Endothelial cell of umbilical vein (primary cell): ENCODE measurements around the gene NKTR. TPM values are rescaled to one million over a fixed set of nuclear protein-coding genes. Genes with fewer than 3 reads are reported as not detected.

Experiments used
- BruUV-seq: library from RNA; stranded (reverse); fragments of 400-500 nt; replicated peaks from 2 replicates; lab custom pipeline; 2021; lab: Mats Ljungman, UMichigan
- CTCF ChIA-PET: fragments of 300-600, 350-600 bp; sonication (Branson Sonifier 250); formaldehyde crosslinking; loops from one replicate; lab custom pipeline; 2021; ENCODE audit warnings: antibody characterized with exemption, inconsistent platforms; lab: Charles Lee
- POLR2A ChIA-PET: fragments of 300-600, 350-600 bp; sonication (Branson Sonifier 250); formaldehyde crosslinking; loops from one replicate; lab custom pipeline; 2021; ENCODE audit warnings: antibody characterized with exemption, inconsistent platforms; lab: Charles Lee
- DNase-seq: peaks from one replicate; pipeline ENCODE4 v3.0.0-alpha.2; 2011; ENCODE audit warnings: low read depth, low spot score
- FAIRE-seq: peaks from 2 replicates; lab custom pipeline; 2011; peaks lifted over from hg19 to GRCh38; lab: Jason Lieb, UNC
- H2AFZ ChIP-seq: 2 replicates; pipeline ENCODE4 v1.6.0; 2012; ENCODE audit warnings: low read depth, low read length, control low read depth, inconsistent platforms
- H3K27ac ChIP-seq: 2 replicates; pipeline ENCODE4 v1.5.1; 2011; ENCODE audit warnings: low read depth, mild to moderate bottlenecking, control low read depth, low read length, moderate library complexity; ENCODE audit not compliant: insufficient read depth
- H3K27me3 ChIP-seq, 2 experiments: 2 replicates each; pipeline versions ENCODE4 v1.6.0 to v1.6.1; 2011; ENCODE audit warnings: low read length in 2 of 2, mixed read lengths in 1 of 2; ENCODE audit not compliant: control insufficient read depth in 2 of 2, insufficient read depth in 2 of 2
- H3K36me3 ChIP-seq, 2 experiments: 2 replicates in 1 of 2; 3 replicates in 1 of 2; pipeline ENCODE4 v1.5.1; 2011; ENCODE audit warnings: low read length in 2 of 2, mild to moderate bottlenecking in 1 of 2, moderate library complexity in 1 of 2; ENCODE audit not compliant: control insufficient read depth in 2 of 2, insufficient read depth in 2 of 2; ENCODE audit errors: extremely low read depth in 1 of 2
- H3K4me1 ChIP-seq: 3 replicates; pipeline ENCODE4 v1.5.1; 2011; ENCODE audit warnings: mild to moderate bottlenecking, low read length; ENCODE audit not compliant: control insufficient read depth, insufficient read depth; ENCODE audit errors: extremely low read depth
- H3K4me2 ChIP-seq: 2 replicates; pipeline ENCODE4 v1.6.1; 2011; ENCODE audit warnings: low read length, control low read depth, mixed read lengths; ENCODE audit not compliant: insufficient read depth
- H3K4me3 ChIP-seq, 3 experiments: fragments of 200-600 bp in 1 of 3; sonication (generic), shearing (Covaris generic) in 1 of 3; replicated peaks in 1 of 3; 2 replicates each; pipeline ENCODE4 v1.5.1; 2011 to 2016; ENCODE audit warnings: control low read depth in 3 of 3, low read length in 3 of 3, mild to moderate bottlenecking in 2 of 3, inconsistent platforms in 1 of 3, low read depth in 1 of 3, moderate library complexity in 1 of 3; ENCODE audit not compliant: insufficient read depth in 1 of 3
- H3K79me2 ChIP-seq: 2 replicates; pipeline ENCODE4 v1.6.0; 2012; ENCODE audit warnings: low read length, inconsistent platforms; ENCODE audit not compliant: control insufficient read depth, insufficient read depth
- H3K9ac ChIP-seq: replicated peaks from 2 replicates; pipeline ENCODE3; 2011; ENCODE audit warnings: low read length, control low read depth; ENCODE audit not compliant: insufficient read depth; ENCODE audit errors: extremely low read depth
- H3K9me1 ChIP-seq: replicated peaks from 3 replicates; pipeline ENCODE4 v1.6.0; 2011; ENCODE audit warnings: mild to moderate bottlenecking, low read length; ENCODE audit not compliant: control insufficient read depth, insufficient read depth; ENCODE audit errors: extremely low read depth
- H3K9me3 ChIP-seq: replicated peaks from 2 replicates; pipeline ENCODE4 v1.5.1; 2012; ENCODE audit warnings: low read length, inconsistent platforms; ENCODE audit not compliant: control insufficient read depth, insufficient read depth
- H4K20me1 ChIP-seq: replicated peaks from 2 replicates; pipeline ENCODE3; 2011; ENCODE audit warnings: mild to moderate bottlenecking, low read length; ENCODE audit not compliant: control insufficient read depth, insufficient read depth; ENCODE audit errors: extremely low read depth
- EZH2 ChIP-seq: IDR thresholded peaks from 2 replicates; pipeline ENCODE4 v1.6.1; 2012; ENCODE audit warnings: borderline replicate concordance, low read depth, mild to moderate bottlenecking, moderate library complexity, low read length, inconsistent platforms; ENCODE audit not compliant: severe bottlenecking
- FOS ChIP-seq: IDR thresholded peaks from 2 replicates; pipeline ENCODE4 v1.6.1; 2011; ENCODE audit warnings: mild to moderate bottlenecking, low read length, moderate library complexity, borderline replicate concordance; ENCODE audit not compliant: insufficient read depth
- GATA2 ChIP-seq: IDR thresholded peaks from 2 replicates; pipeline ENCODE4 v1.7.0; 2011; ENCODE audit warnings: low read depth, mild to moderate bottlenecking, moderate library complexity, mixed read lengths, low read length; ENCODE audit not compliant: insufficient read length, insufficient read depth
- JUN ChIP-seq: IDR thresholded peaks from 2 replicates; pipeline ENCODE4 v1.6.1; 2011; ENCODE audit warnings: borderline replicate concordance, low read depth; ENCODE audit not compliant: insufficient read length, insufficient read depth
- MAX ChIP-seq: IDR thresholded peaks from 2 replicates; pipeline ENCODE4 v1.6.1; 2011; ENCODE audit not compliant: insufficient read depth, insufficient read length
- MYC ChIP-seq: IDR thresholded peaks from one replicate; pipeline ENCODE4 v1.6.1; 2011; ENCODE audit warnings: mild to moderate bottlenecking, low read depth, low read length
- POLR2A ChIP-seq: IDR thresholded peaks from 2 replicates; pipeline ENCODE4 v1.6.1; 2012; ENCODE audit warnings: low read depth, mild to moderate bottlenecking, control low read depth, low read length
- POLR2AphosphoS5 ChIP-seq: IDR thresholded peaks from 2 replicates; pipeline ENCODE4 v1.6.1; 2012; ENCODE audit warnings: low read depth, mild to moderate bottlenecking, control low read depth, low read length, moderate library complexity; ENCODE audit not compliant: insufficient read depth
- dilution Hi-C: fragments of 300-500 bp; cut with MboI; formaldehyde crosslinking; loops from one replicate; pipeline ENCODE4 v1.15.0; 2019; ENCODE audit warnings: low sequenced_read_pairs; ENCODE audit not compliant: extremely low pct_ligation_motif_present
- intact Hi-C: fragments of 100-400 bp; cut with micrococcal nuclease; formaldehyde crosslinking; loops from one replicate; pipeline ENCODE4 v1.10.0; 2022
- polyA plus RNA-seq, 4 experiments: library from polyadenylated mRNA; depleted of rRNA in 3 of 4; stranded (reverse) in 3 of 4; unstranded in 1 of 4; fragments of >200 nt; gene quantifications; 2 replicates each; pipeline versions ENCODE4 v1.2.1 to v1.2.3, GENCODE V29; 2011 to 2012; ENCODE audit warnings: missing spikeins in 1 of 4
- total RNA-seq: library from RNA; stranded (reverse); gene quantifications from 2 replicates; pipeline ENCODE4 v1.2.3, GENCODE V29; 2021
- TF ChIP-seq, protein P1 (sequence below), 2 donors: IDR thresholded peaks; 1 replicate in 1 of 2; 2 replicates in 1 of 2; pipeline ENCODE4 v1.5.1; 2011; ENCODE audit warnings: low read length in 2 of 2, mild to moderate bottlenecking in 2 of 2, moderate library complexity in 2 of 2, control low read depth in 1 of 2, inconsistent platforms in 1 of 2, low read depth in 1 of 2; ENCODE audit not compliant: insufficient read depth in 1 of 2; ENCODE audit errors: extremely low read depth in 1 of 2

Gene NKTR
- total and polyA plus RNA-seq, 2 donors (not counting 3 experiments of a cell fraction or from before 2014, with no cell fraction given): 27.4 to 99.0 TPM

DNA sequence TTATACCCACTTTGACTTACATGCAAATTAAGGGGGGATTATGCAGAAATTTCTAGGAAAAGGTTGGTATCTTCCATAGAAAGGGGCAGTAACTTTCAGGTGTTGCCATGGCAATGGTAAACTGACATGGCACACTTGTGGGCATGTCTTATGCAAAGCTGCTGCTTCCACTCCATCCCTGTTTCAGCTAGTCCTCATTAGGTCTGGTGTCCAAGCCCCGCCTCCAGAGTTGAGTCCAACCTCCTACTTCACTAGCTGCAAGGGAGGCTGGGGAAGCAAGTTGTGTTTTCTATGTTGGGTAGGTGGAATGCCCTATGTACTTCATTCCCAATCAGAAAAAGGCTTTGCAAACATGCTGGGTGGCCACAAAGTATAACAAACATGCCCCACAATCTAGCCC lies 70.2 kb downstream of the NKTR start:
- Histone ChIP-seq H3K79me2 (no peaks in the 10 kb centered on the region), H4K20me1 (no peaks in the 10 kb centered on the region), H3K9me1 (no peaks in the 10 kb centered on the region), H3K27me3 (no peaks in the 10 kb centered on the region), H3K4me1 (no peaks in the 10 kb centered on the region), H3K9ac (no peak overlapping the region), H3K4me2 (no peak overlapping the region), H2AFZ (no peak overlapping the region), H3K27ac (no peak overlapping the region), H3K36me3 (no peaks in the 10 kb centered on the region), H3K9me3 (no peaks in the 10 kb centered on the region), H3K4me3 (no peak overlapping the region)
- intact Hi-C loops: no loop called here
- POLR2A ChIA-PET: no interaction called here
- TF ChIP-seq POLR2A (no peak), MAX (no peak), JUN (no peak), EZH2 (no peak), POLR2AphosphoS5 (no peak), MYC (no peak), FOS (no peak), GATA2 (no peak)
- TF ChIP-seq, protein P1, sequence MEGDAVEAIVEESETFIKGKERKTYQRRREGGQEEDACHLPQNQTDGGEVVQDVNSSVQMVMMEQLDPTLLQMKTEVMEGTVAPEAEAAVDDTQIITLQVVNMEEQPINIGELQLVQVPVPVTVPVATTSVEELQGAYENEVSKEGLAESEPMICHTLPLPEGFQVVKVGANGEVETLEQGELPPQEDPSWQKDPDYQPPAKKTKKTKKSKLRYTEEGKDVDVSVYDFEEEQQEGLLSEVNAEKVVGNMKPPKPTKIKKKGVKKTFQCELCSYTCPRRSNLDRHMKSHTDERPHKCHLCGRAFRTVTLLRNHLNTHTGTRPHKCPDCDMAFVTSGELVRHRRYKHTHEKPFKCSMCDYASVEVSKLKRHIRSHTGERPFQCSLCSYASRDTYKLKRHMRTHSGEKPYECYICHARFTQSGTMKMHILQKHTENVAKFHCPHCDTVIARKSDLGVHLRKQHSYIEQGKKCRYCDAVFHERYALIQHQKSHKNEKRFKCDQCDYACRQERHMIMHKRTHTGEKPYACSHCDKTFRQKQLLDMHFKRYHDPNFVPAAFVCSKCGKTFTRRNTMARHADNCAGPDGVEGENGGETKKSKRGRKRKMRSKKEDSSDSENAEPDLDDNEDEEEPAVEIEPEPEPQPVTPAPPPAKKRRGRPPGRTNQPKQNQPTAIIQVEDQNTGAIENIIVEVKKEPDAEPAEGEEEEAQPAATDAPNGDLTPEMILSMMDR (IDR thresholded peaks at IDR 0.05; ENCODE audit: extremely low read depth in 1 of 2, insufficient read depth in 1 of 2, low read depth in 1 of 2, low read length in 2 of 2): no peak
- CTCF ChIA-PET: no interaction called here
- DNase-seq (no peak), FAIRE-seq (no peak)
- no TSS peak for BruUV-seq
- dilution Hi-C loops: no loop called here
